Raji (cell line): ENCODE data around the gene CH25H.

Experiments
- POLR2A ChIP-seq: IDR thresholded peaks from 2 replicates; pipeline ENCODE4 v1.6.1; 2011; ENCODE audit warnings: low read depth, low read length, control low read depth; ENCODE audit not compliant: insufficient read depth

Gene CH25H

GRCh38 chr10:89236226-89236797 is 29.2 kb upstream of the CH25H start:
- no peak for TF ChIP-seq POLR2A

- no peak for TF ChIP-seq POLR2A
Observed at GRCh38 chr10:89235073-89235798, 28.1 kb upstream of the CH25H start.

- TF ChIP-seq POLR2A: no peak
Observed at GRCh38 chr10:89233033-89233432, 25.9 kb upstream of the CH25H start.

- no peak for TF ChIP-seq POLR2A
Observed at GRCh38 chr10:89228962-89229361, 21.8 kb upstream of the CH25H start.

GRCh38 chr10:89228146-89228545 is 21.0 kb upstream of the CH25H start:
- TF ChIP-seq POLR2A: no peak

- no peak for TF ChIP-seq POLR2A
Observed at GRCh38 chr10:89226891-89227290, 19.8 kb upstream of the CH25H start.

GRCh38 chr10:89224739-89225443 is 17.8 kb upstream of the CH25H start:
- no peak for TF ChIP-seq POLR2A

- no peak for TF ChIP-seq POLR2A
Observed at GRCh38 chr10:89221919-89222318, 14.8 kb upstream of the CH25H start.

GRCh38 chr10:89219513-89220218 is 12.5 kb upstream of the CH25H start:
- TF ChIP-seq POLR2A: no peak

GRCh38 chr10:89217057-89217990 is 10.2 kb upstream of the CH25H start:
- no peak for TF ChIP-seq POLR2A

GRCh38 chr10:89216056-89216455 is 8.9 kb upstream of the CH25H start:
- TF ChIP-seq POLR2A: no peak

- no peak for TF ChIP-seq POLR2A
Observed at GRCh38 chr10:89215511-89215910, 8.4 kb upstream of the CH25H start.

- TF ChIP-seq POLR2A: no peak
Observed at GRCh38 chr10:89214566-89215165, 7.5 kb upstream of the CH25H start.

- no peak for TF ChIP-seq POLR2A
Observed at GRCh38 chr10:89213191-89213808, 6.2 kb upstream of the CH25H start.
